Activated CD8-positive, alpha-beta memory T cell treated with anti-CD3 and anti-CD28 coated beads, Interleukin-2, amount 50 U/mL, for 24 hours (primary cell): ENCODE data around the gene UBTD2.
"Not testable (repeated sequence)": the region's sequence is repeated elsewhere in the genome, so short reads cannot be mapped to it uniquely, and the experiment has no call there.

ENCODE experiments used
- DNase-seq: peaks from one replicate; pipeline ENCODE4 v3.0.0-alpha.2; 2020; ENCODE audit errors: extremely low read depth

The UBTD2 gene

GRCh38 chr5:172251419-172251818 is 32.1 kb downstream of the UBTD2 start:
- no peak for DNase-seq

GRCh38 chr5:172248637-172249036 is 34.9 kb downstream of the UBTD2 start:
- DNase-seq: no peak

GRCh38 chr5:172245703-172246125 is 37.9 kb downstream of the UBTD2 start:
- no peak for DNase-seq

DNA sequence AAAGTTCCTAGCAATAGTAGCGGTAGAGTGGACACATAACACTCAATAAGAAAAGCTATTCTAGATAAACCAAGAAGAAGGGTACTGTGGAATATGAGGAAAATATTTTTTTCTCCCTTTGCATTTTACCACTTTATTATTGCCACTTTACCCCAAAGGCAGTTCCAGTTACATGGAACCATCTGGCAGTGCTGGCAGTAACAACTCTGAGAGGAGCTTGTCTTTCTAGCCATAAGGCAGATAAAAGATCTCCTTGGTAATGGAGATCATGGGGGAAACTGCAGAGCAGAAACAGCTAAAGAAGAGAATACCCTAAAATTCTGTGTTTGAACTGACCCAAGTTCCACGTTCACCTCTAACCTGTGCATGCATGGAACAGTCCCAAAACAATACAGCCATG is 38.5 kb downstream of the UBTD2 start:
- DNase-seq: no peak

DNA sequence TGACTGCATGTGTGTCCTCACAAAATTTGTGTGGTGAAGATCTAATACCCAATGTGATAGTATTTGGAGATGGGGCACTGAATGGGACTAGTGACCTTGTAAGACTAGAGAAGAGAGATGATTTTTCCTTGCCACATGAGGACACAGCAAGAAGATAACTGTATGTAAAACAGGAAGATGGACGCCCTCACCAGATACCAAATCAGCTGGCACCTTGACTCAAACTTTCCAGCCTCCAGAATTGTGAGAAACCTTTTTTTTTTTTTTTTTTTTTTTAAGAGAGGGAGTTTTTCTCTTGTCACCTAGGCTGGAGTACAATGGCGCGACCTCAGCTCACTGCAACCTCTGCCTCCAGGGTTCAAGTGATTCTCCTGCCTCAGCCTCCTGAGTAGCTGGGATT is 40.3 kb downstream of the UBTD2 start:
- no peak for DNase-seq

DNA sequence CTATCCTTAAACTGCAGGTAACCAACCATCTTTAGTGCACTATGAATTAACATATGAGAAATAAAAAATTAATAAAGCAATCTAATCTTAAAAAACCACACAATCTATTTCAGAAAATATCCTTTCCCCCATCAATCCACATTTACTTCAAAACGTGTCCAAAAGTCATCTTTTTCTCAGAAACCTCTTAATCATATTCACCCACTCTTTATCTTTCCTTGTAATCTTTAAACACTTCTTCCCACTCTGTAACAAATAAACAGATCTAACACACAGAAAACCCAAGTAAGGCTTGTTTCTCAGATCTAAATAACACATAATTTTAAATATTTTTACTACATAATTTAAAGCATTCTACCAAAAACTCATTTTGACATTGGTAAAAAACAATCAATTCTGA is 45.2 kb downstream of the UBTD2 start:
- no peak for DNase-seq

GRCh38 chr5:172235827-172236736 is 47.5 kb downstream of the UBTD2 start:
- no peak for DNase-seq

GRCh38 chr5:172235132-172235780 is 48.3 kb downstream of the UBTD2 start:
- DNase-seq: no peak

GRCh38 chr5:172234031-172234430 is 49.5 kb downstream of the UBTD2 start:
- no peak for DNase-seq

DNA sequence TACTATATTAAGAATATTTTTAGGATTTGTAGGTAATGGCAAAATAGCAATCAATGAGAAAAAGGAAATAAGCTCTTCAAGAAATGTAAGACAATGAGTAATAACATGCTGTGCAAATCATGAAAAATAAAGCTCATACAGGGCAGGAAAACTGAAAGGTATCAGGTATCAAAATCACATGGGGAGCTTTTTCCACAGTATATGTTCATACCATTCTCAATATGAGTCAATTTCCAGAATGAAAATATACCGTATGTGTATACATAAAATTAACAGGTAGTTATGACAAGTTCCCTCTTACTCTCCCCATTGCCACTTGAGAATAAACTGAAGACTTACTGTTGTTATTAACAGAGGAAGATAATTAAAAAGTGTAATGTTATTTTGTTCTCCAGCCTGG is 53.7 kb downstream of the UBTD2 start:
- DNase-seq: no peak

- no peak for DNase-seq
These were observed 58.6 kb downstream of the UBTD2 start for GRCh38 chr5:172224996-172225395.

GRCh38 chr5:172223901-172224873 is 59.4 kb downstream of the UBTD2 start:
- no peak for DNase-seq

- DNase-seq: no peak
These were observed 64.3 kb downstream of the UBTD2 start for GRCh38 chr5:172219296-172219695.

DNA sequence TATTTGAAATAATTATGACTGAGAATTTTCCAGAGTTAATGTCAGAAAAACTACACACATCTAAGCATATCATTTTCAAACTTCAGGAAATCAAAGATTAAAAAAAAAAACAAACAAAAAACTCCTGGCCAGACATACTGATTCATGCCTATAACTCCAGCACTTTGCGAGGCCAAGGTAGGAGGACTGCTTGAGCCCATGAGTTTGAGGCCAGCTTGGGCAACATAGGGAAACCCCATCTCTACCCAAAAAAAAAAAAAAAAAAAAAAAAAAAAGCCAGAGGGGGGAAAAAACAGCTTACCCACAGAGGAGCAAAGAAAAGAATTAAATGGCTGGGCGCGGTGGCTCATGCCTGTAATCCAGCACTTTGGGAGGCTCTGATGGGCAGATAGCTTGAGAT is 67.2 kb downstream of the UBTD2 start:
- DNase-seq: no peak

GRCh38 chr5:172213126-172213525 is 70.4 kb downstream of the UBTD2 start:
- DNase-seq: no peak

GRCh38 chr5:172211676-172212075 is 71.9 kb downstream of the UBTD2 start:
- DNase-seq: no peak

- no peak for DNase-seq
These were observed 73.8 kb downstream of the UBTD2 start for GRCh38 chr5:172209714-172210113.

DNA sequence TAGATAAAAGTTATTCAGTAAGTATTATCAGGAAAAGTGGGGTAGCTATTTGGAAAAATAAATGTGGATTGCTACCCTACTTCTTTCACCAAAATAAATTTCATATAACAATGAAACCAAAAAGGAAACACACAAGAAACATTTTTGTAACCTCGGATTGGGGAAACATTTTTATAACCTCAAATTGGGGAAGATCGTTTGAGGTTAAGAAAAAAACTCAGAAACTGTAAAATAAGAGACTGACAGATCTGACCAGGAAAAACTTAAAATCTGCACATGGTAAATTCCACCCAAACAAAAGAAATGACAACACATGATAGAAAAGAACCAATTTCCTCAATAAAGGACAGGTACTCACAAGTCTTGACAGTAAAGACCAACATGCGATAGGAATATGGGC is 76.1 kb downstream of the UBTD2 start:
- DNase-seq: no peak

- not testable (repeated sequence) for DNase-seq
These were observed 77.6 kb downstream of the UBTD2 start for GRCh38 chr5:172205984-172206383.

DNA sequence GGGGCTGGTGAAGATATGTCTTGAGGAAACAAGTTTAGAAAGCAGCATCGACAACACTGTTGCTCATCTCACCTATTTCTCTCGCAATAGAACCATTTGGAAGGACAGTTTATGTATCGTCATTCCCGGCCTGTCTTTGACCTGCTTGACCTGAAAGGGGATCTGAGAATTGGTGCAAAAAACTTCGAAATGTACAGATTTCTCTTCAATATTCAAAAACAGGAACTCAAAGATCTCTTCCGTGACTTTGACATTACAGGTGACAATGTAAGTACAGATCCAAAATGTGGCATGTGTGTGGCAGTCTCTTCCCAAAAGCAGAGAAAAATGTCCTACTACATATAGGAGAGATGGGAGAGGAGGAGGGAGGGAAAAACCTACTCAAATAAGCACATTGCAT is 83.1 kb downstream of the UBTD2 start:
- no peak for DNase-seq

DNA sequence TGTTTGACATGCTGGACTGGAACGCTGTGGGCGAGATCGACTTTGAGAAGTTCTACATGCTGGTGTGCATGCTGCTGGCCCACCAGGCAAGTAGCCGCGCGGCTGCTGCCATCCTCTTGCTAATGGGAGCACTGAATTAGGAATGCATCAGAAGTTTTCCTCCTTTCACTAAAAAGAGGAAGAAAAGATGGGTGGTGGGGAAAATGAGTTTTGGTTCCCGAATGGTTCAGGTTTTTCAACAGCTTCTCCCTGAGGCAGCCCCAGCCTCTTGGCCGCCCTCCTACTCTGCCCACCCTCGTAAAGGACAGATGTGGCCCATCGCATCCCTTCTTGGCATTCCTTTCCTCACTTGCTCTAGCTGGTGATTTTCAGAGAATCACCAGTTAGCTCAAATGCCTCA is 84.1 kb downstream of the UBTD2 start:
- no peak for DNase-seq

DNA sequence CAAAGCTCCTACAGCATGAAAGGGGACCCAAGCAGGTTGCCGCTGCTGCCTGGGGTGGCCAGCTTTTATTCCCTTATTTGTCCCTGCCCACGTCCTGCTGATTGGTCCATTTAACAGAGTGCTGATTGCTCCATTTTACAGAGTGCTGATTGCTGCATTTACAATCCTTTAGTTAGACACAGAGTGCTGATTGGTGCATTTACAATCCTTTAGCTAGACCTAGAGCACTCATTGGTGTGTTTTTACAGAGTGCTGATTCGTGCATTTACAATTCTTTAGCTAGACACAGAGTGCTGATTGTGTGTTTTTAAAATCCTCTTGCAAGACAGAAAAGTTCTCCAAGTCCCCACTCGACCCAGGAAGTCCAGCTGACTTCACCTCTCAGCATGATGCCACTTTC is 85.8 kb downstream of the UBTD2 start:
- not testable (repeated sequence) for DNase-seq
